HG03135 (cell line): ENCODE measurements around the gene NOTCH2.

Experiments used
- ATAC-seq: cut with Tn5 transposase; IDR thresholded peaks from one replicate; pipeline ENCODE4 v1.9.1; 2021; ENCODE audit warnings: mild to moderate bottlenecking, moderate library complexity; ENCODE audit not compliant: unreplicated experiment

NOTCH2 gene

DNA sequence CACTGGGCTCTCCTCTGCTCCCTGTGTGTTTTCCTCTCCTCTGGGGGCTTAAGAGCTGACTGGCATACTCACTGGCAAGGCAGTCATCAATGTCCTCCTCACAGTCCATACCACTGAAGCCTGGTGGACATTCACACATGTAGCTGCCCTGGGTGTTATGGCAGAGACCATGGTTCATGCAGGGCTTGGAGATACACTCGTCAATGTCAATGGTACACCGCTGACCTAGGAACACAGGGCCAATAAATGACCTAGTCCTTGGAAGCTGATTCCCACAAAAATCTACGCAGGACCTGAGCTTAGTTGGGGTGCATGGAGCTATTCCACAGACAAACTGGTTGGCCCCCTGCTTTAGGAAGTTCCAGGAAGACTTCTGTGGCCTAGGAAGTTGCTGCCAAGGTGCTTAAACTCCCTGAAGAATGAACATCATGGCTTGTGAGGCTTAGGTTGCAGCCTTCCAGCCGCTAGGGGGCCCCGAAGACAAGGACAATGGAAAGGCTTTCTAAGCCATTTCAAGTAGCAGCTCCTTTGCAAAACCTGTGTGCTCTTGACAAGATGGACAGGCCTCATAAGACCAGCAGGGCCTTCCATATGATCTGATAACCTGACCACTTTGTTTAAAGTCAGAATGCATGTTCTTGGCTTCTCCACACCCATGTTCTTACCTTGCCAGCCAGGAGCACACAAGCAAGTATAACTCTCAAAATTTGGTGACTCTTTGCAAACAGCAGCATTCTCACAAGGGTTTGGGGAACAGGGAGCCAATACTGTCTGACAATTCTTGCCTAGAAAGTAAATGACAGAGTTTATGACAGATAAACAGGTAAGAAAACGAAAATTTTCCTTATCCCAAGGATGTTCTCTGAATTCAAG, 120.9 kb downstream of the NOTCH2 start:
- ATAC-seq = peak; percentile 76

DNA sequence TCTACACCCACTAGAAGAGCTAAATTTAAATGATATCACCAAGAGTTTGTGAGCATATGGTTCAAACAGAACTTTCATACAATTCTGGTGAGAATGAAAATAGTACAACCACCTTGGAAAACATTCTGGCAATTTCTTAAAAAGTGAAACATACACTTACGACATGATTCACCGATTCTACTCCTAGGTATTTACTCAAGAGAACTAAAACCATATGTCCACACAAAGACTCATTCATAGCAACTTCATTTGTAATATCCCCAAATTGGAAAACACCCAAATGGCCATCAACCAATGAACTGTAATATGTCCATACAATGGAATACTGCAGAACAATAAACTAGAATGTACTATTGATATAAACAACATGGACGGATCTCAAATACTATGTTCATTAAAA, 122.0 kb downstream of the NOTCH2 start:
- no peak for ATAC-seq

DNA sequence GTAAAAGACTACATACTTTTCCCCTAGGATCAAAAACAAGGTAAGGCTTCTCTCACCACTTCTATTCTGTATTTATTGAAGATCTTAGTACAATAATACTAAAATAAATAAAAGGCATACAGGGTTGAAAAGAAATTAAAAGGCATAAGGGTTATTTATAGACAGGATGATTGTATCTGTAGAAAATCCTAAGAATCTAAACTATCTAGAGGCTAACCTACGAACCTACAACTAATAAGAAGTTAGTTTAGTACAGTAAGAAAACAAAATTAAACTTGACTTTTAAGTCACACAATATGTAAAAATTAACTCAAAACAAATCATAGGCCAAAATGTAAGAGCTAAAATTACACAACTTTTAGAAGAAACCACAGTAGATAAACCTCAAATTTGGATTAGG, 122.7 kb downstream of the NOTCH2 start:
- no peak for ATAC-seq

DNA sequence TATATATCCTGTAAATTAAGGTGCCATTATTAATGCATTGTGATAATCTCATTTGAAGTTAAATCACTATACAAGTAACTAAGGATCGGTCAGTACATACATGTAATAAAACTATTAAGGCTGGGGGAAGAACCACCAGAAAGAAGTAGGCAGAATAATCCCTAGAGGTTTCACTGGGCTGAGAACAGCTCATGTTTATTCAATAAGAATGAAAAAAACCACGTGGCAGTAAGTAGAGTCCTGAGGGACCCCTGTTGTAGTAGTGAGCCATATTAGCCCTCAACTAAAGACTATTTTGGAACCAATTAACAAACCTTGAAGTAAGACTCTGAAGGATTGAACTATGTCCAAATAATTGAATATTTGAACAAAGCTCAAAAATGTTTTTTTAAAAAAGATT, 126.2 kb downstream of the NOTCH2 start:
- no peak for ATAC-seq

DNA sequence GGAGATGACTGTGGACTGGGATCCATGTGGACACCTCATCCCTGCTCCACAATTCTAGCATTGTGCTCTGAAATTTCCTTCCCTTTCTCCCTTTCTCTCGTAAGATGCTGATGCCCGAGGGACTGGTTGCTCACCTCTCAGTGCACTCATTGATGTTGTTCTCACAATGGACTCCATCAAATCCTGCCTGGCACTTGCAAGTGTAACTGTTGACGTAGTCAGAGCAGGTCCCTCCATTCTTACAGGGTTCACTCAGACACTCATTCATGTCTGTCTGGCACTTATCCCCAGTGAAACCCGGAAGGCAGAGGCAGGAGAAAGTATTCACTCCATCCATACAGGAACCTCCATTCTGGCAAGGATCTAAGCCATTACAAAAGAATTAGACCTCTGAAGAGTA, 128.1 kb downstream of the NOTCH2 start:
- no peak for ATAC-seq

DNA sequence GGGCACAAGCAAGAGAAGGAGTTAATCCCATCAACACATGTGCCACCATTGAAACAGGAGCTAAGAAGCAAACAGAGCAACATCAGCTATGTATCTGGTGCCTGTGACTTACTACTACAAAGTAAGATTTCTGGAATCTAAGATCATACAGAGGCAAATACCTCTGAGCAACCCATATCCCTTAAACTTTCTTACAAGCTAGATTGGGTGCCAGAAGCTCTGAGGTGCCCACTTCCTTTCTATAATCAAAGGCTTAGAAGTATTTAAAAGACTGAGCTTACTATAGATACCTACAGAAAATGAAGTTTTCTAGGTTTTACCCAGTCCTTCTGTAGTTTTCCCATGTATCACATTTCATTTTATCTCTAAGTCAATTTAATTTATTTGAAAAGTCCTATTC, 128.8 kb downstream of the NOTCH2 start:
- no peak for ATAC-seq

DNA sequence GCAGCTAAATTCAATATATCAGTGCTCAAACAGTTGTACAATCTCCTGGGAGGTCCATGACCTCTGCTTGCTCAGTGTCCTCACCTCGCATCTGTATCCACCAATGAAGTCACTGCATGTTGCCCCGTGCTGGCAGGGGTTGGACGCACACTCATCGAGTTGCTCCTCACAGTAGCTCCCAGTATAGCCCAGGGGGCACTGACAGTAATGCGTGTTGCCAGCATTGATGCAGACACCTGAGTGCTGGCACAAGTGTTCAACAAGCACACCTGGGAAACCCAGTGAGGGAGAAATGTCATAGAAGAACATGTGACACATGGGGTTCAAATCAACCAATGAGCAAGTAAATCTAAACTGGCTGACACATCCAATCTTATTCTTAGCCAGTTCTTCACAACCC, 132.3 kb downstream of the NOTCH2 start:
- no peak for ATAC-seq

DNA sequence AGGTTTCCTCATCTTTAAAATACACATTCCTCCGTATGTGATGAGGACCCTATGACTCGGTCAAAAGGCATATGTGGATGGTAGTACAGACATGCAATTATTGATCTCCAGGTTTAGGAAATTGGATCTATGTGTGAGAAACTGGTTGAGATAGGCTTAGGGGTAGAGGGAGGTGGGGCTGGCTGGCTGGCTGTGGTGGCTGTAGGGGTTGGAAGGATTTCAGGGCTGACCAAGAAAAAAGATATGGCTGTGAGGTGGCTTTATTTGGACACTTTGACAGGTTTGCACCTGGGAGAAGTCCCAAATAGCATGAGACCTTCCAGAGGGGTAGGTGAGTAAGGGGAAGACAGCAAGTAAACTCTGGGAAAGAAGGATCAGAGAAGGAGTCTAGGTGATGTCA, 133.5 kb downstream of the NOTCH2 start:
- ATAC-seq = no peak

DNA sequence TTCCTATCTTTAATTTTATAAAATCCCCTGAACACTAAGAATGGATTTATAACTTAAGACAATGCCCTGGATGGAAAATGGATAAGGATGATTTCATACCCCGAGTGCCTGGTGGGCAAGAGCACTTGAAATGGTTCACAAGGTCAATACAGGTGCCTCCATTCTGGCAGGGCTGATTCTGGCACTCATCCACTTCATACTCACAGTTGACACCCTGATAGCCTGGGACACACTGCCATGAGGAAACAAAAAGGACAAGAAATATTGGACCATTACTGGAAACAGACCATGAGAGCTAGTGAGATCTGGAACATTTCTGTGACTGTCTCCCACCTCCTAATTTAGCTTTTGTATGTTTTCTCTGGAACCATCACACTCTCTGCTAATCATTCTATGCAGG, 134.1 kb downstream of the NOTCH2 start:
- ATAC-seq = no peak

DNA sequence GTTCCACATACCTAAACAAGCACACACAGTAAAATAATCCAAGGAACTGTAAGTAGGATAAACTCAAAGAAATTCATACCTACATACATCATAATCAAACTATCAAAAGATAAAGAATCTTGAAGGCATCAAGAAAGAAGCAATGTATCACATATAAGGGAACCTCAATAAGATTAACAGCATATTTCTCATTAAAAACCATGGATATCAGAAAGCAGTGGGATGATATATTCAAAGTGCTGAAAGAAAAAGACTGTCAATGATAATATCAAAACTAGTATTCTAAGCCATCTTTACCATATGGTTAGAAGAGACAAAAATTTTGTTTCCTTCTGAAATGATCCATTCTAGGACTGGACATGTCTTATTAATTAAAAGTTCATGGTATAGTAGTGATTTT, 136.1 kb downstream of the NOTCH2 start:
- ATAC-seq = no peak

DNA sequence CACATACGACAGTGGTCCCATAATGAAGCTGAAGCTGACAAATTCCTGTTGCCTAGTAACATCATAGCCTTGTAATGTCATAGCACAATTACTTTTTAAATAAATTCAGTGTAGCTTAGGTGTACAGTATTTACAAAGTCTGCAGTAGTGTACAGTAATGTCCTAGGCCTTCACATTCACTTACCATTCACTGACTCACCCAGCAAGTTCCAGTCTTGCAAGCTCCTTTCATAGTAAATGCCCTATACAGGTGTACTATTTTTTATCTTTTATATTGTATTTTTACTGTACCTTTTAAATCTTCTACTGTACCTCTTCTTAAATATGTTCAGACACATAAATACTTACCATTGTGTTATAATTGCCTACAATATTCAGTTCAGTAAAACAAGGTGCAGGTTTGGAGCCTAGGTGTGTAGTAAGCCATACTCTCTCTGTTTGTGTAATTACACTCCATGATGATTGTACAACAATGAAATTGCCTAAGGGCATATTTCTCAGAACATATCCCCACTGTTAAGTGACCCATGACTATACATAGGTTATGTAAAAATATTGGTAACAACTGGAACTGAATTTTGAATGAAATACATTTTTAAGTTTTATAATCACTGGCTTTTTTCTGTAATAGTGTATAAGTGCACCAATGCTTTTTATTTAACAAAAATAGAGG, 139.7 kb downstream of the NOTCH2 start:
- ATAC-seq = no peak

DNA sequence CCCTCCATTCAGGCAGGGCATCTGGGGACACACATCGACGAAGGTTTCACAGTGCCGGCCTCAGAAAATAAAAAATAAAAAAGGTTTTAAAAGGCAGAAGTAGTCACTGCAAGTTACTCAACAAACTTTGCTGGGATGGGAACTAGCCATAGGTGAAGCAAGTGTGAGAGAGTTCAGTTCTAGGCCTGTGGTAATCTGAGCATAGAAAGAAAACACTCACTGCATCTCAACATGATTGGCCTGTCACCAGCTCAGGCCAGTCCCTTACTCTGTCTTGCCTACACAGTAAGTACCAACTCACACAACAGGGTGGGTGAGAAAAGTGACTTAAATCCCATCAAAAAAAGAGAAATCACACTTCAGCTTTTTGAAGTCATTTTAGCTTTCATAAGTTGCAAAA, 142.9 kb downstream of the NOTCH2 start:
- no peak for ATAC-seq

DNA sequence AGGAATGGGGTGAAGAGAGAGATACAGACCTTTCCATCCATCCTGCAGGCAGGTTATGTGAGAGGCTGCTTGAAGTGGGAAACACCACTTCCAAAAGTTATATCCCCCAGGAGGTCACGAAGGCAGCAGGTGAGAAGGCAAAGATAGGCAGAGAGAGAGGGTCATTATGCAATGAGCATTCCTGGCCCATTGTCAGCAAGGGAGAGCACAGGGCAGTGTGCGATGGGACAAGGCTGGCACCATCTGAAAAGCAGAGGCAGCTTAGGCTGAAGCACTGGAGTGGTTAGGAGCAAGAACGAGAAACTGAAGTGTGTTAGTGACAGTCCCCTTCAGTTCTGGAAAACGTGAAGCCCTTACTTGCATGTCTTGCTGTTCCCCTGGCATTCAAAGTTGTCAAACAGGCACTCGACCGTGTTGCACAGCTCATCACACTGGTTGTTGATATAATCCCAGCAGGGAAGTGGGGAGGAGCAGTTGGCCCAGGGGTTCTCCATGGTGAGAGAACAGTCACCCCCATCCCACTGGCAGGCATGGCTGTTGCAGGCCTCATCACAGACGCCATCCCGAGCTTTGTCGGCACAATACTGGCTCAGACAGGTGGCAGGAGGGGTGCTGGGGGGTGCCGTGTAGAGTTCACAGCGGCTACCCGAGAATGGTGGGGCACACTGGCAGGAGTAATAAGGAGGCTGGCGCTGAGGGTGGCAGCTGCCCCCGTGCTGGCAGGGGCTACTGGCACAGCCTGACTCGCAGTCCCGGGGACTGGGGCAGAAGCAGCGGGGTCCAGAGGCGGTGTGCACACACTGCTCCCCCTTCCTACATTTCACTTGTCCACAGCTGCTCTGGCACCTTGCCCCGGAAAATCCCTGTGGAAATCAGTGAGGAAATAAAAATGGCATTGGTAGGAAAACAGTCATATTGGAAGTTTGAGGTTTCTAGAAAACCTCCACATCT, 144.2 kb downstream of the NOTCH2 start:
- no peak for ATAC-seq

DNA sequence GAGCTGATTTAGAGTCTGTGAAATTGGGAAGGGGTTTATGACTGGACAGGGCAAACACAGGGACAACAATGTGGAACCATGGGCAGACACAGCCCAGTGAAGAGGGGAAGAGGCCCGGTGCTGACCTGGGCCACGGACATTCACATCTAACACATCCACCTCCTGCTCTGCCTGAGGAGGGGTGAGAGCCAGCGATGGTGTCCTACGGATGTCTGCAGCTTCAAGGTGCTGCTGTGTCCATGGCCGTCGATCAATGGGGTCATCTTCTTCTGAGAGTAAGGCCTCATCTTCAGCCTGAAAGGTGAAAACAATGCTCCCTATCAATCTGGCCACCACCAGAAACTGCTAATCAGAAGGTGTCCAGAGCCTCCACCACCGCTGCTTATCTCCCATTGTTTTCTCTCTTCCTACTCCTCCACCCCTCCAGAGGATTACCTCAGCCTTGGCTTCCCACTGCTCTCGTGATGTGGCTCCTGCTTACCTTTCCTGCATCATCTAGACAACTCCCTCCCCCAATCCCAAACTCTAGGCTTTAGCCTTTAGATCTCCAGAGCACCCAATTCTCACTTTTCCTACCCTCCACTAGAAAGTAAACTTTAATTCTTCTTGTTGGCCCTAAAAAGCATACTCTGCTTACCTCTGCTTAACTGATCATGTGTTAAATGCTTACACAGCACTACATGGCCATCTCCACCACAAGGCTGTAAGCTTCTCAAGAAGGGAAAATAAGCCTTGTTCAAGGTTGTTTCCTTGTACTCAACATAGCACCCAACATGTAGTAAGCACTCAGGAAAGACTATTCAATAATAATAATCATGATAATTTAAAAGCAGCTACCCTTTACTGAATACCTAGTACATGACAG, 149.1 kb downstream of the NOTCH2 start:
- no peak for ATAC-seq

DNA sequence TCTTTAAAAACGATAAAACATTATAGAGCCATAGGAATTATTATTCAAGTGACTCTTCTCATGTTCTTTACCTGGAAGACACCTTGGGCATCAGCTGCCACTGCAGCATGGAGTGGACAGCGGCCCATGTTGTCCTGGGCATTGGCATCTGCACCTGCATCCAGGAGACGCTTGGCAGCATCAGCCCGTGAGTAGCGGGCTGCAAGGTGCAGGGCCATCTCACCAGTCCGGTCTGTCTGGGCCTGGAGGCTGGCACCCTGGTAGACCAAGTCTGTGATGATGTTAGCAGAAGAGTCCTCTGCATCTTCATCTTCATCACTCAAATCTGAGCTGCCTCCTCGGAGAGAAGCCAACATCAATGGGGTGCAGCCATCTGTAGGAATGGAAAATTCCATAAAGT, 150.2 kb downstream of the NOTCH2 start:
- no peak for ATAC-seq

DNA sequence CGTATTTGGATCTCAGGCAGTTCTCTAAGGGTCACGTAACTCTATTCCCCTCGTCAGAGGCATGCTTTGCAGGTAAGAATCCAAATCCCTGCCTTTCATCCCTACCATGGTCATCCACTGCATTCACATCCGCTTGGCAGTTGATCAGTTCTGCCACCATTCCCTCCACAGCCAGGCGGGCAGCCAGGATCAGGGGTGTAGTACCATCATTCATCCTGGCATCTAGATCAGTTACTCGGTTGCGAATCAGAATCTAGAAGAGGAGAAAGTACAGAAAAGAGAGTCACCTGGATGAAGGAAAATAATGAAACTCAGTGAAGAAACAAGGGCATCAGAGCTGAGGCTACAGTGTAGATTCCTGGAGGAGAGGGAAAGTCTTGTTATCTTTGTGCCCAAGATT, 151.2 kb downstream of the NOTCH2 start:
- ATAC-seq = no peak

DNA sequence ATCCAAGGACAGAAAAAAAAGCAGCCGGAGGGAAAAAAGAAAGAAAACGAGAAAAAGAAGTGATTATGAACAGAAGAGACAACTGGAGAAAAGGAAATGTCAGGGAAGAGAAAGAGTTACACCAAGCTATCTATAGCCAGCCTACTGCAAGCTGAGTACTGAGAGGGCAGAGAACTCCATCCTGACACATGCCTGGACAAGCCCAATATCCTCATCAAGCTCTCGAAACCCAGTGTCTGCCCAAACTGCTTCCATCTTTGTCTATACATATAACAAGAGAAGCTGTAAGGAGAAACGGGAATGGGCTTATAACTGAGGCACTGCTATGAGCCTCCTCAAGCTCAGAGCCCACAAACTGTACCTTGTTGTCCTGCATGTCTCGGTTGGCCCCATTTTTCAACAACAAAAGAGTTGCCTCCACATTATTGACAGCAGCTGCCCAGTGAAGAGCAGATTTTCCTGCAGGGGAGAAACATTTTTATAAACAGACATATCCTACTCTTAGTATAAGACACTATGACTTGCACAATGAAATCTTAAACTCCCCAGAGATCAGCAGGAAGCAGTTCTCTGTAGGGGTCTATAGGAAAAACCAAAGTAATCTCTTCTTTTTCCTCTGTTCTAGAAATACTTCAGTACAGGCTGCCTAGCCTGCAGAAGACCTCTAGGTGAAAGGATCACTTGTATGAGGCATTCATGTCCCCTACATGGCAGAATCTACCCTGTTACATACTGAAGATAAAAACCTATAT, 152.0 kb downstream of the NOTCH2 start:
- ATAC-seq = no peak

DNA sequence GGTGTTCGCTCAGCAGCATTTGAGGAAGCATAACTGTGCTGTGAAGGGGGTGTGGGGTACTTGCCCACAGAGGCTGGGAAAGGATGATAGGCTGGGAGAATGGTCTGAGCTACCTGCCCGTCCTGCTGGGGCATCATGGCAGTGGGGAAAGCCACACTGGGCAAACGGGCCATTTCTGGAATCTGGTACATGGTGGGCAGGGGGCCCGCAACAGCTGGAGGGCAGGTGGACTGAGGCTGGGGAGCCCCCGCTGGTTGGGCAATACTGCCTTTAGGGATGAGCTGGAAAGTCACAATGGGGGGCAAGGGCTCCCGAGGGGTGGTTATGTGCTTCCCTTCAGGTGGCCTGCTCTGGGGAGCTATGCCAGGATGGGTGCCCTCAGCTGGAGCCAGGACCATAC, 153.9 kb downstream of the NOTCH2 start:
- no peak for ATAC-seq

DNA sequence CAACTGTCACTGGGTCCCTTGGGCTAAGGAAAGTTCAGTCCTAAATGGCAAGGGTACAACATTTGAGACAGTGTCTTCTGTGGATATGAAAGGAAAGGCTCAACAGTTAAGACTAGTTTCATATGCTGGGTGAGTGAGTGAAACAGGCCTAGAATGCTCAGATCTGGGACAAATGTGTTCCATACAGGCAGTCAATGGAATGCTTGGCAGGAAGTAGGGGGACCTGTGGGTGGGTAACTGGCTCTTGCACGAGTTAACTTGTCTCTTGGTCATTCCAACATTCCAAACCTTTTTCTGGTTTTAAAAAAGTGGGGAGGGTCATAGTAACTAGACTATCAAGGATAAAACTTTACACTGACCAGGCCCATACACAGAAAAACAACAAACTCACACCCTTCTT, 155.4 kb downstream of the NOTCH2 start:
- ATAC-seq = no peak

DNA sequence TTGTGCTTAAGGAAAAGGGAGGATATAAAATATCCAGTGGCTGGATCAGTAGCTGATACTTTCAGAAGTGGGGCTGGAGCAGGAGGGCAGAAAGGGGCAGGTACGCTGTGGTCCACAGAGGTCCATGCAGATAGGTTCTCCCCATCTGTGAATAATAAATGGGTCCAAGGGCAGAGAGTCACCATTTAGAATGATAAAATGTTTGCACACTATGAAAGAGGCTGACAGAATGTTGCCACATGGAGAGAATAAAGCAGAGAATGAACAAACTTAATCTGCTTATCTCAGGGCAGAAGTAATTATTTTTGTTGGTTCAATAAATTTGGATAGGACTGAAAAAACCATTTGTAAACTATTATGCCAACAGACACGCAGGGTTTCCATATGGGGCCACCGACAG, 156.5 kb downstream of the NOTCH2 start:
- no peak for ATAC-seq
